Non-pigmented ciliary epithelial cell (primary cell): ENCODE measurements around the gene MICALL2.

ENCODE experiments used
- DNase-seq: peaks from one replicate; pipeline ENCODE4 v3.0.0-alpha.2; 2010; ENCODE audit warnings: low read depth

The MICALL2 gene

DNA sequence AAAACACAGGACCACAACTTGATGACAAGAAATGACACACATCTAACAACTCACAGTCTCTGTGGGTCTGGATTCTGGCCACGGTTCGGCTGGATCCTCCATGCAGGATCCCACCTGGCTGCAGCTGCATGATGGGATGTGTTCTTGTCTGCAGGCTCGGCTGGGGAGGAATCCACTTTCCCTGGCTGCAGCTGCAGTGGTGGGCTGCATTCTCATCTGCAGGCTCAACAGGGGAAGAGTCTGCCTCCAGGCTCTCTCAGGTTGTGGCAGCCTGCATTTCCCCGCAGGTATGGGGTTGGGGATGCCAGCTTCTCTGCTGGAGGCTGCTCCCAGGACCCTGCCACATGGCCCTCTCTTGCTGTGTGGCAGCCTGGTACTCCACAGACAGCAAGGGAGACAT is 64.9 kb downstream of the MICALL2 start:
- DNase-seq = no peak

DNA sequence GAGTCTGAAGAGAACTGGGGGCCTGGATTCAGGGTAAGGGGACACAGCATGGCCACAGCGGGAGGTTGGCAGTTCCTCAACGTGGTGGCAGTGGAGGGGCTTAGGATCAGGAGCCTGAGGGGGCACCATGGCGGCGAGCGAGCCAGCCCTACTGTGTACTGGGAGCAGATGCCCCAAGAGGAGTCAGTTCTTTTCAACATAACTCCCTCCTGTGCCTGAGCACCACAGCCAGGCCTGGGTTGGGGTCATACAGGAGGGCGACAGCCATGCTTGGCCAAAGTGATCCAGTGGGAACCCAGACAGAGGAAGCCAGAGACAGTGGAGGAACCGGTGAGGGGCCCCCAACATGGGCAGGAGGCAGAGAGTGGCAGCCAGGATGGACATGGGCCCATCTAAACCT is 65.8 kb downstream of the MICALL2 start:
- DNase-seq = no peak

DNA sequence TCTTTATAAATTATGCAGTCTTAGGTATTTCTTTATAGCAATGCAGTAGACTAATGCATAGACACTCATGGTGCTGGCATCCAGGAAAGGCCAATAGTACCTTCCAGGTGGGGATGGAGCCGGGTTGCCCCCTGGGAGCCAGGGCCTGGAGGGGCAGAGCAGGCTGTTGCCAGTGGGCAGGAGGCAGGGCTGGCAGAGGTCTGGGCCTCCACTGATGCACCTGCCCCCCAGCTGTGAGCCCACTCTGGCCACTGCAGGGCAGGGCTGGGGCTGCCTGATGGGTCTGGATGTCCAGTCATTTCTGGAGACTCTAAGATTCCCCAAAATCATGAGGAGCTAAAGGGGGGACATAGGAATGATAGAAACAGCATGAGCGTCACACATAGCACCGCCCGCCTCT is 66.7 kb downstream of the MICALL2 start:
- DNase-seq = no peak

DNA sequence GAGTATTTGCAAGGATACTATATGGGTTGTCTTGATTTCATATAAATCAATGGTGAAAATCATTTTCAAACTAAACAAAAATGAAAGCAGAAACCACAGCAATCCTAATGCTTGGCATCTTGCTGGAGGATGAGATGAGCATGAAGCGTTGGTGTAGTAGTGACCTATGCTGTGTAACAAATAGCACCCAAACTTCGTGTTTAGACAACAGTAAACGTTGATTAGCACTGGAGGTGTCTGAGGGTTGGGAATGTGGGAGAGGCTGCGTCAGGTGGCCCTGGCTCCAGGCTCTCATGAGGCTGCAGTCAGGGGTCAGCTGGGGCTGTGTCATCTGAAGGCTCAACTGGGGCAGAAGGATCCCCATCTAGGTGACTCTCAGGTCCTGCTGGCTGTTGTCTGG is 67.8 kb downstream of the MICALL2 start:
- DNase-seq = no peak

DNA sequence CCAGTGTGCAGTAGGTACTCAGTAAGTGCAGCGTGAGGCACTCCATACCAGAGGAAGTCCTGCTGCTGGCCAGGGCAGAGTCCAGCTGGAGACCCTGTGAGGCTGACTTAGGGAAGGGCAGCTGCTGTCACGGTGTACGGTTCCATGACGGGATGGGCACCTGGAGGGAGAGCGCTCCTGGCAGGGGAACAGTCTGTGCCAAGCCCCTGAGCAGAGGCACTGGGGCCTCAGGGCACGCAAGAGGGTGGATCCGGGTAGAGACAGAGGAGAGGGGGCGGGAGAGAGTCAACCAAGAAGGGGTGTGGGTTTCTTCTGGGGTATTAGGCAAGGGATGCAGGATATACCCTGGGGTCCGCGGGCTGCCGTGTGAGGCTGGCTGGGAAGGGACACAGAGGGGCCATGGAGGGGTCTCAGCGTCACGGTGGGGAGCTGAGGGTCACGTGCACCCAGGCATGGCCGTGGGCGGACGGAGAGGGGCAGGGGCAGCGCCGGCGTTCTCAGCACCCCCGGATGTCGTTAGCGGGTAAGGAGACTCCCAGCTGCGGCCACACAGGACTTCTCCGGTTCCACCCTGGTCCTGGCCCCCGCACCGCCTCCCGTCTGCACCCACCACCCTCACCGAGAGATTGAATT is 70.5 kb downstream of the MICALL2 start:
- DNase-seq = no peak

DNA sequence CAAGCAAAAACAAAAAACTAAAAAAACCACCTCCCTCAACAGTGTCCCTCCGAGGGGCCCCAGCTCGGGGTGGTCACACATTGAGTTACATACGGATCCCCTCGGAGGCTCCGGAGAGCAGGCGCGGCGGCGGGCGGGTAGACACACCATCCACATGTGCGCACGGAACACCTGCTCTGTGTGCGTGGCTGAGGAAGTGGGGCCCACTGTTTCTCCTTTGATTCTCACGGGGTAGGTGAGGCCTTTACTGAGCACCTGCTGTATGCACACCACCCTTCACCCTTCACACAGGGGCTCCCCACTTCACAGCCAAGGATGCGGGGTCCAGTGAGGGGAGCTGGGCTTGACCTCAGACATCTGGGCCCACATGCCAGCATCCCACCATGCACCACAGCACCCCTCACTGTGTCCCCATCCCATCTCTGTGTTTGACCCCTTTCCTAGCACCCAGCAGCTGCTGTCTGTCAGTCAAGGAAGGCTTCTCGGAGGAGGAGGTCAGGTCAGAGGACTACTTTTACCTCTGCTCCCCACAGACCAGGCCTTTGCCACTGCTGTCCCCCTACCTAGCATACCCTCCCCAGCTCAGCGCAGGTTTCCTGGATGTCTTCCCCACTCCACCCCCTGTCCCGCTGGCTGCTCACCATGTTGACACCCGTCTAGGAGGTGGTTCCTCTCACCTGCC is 71.1 kb downstream of the MICALL2 start:
- DNase-seq = no peak

DNA sequence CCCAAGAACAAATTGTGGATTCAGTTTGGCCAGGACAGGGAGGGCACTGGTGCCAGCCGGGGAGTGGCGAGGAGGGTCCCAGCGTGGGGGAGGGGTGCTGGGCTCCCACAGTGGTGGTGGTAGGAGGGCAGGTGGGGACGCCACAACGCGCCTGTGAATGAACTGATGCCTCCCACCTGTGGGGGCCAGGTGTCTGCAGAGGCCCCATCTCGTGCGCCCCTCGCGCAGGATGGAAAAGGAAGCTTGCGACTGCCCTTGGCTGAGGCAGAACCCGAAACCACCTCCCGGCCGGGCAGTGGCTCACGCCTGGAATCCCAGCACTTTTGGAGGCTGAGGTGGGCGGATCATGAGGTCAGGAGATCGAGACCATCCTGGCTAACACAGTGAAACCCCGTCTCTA is 72.0 kb downstream of the MICALL2 start:
- DNase-seq = no peak

DNA sequence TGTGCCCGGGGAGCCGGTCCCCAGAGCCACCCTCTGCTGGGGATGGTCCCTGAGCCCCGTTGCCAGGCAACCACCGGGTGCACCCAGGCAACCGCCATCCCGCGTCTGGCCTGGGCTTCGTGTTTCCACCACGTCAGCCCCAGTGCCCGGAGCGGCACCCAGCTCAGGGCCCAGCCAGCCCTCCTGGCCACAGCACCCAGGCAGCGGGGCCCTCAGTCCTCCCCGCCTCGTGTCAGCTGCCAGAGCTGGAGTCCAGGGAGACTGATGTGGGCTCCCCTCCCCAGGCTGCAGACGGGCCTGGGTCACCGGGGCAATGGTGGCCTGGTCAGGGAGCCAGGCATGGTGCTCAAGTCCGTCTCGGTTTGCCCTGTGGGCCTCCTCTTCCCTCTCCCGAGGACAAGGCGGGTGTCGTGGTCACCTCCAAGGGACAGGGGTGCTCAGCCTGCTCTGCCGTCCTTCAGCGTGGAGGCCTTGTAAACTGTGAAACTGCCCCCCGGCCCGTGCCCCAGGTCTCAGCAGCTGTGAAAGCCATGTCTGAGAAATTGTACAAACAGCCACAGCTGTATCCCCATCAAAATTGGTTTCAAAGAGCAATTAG is 72.5 kb downstream of the MICALL2 start:
- DNase-seq = no peak

DNA sequence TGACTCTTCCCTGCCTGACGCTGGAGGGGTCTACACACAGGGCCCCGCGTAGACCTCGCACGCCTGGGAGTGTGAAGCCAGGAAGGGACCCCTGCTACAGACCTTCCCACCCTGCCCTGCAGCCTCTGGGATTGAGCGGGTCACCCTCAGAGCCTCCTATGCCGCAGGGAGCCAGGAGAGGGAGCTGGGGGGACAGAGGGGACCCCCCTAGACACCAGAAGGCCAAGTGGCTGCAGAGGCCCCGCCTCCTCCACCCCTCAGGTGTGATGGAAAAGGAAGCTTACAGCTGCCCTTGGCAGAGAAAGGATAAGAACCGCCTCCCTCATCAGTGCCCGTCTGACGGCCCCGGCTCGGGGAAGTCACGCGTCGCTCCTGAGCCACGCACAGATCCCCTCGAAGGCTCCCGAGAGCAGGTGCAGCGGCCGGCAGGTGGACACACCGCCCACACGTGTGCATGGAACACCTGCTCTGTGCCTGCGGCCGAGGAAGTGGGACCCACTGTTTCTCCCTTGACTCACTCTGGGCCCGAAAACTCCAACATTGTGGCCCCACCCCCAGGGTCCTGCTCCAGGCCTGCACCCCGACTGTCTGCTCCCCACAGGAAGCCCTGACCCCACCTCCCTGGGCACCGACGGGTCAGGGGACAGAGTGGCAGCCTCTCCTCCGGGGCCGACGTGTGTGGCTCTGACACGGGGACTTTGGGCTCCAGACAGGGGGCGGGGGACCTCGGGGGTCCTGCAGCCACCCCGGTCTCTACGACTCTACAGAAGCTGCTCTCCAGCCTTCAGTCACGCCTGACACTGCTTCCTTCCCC is 73.3 kb downstream of the MICALL2 start:
- no peak for DNase-seq

DNA sequence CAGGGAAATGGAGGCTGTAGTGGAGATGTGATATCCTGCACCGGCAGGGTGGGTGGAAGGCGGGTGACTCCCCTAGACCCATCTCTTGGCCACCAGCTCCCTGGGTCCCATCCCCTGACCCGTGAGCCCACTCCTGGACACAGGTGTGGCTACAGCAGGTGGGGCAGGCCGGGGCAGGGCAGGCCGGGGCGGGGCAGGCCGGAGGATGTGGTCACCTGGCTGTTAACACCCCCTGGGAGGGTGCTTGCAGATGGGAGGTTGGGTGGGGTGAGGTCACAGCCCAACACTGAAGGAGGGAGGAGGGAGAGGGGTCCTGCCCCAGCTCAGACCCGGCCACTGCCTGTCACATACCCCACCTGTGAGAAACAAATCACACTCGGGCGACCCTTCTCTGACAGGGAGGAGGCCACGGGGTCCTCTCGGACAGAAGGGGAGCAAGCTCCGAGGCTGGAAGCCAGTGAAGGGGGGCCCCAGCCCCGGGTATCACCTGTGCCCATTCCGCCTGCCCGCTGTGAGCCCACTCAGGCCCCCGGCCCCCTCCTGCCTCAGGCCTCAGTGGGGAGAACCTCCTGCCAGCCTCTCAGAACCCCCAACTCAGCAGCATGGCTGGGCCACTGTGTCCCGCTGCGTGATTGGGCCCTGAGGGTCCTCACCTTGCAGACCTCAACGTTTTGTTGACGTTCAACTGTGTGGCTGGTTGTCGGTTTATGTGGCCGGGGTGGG is 74.0 kb downstream of the MICALL2 start:
- no peak for DNase-seq
